Endometrium (tissue), 2 donors: ENCODE data around the gene SELENOP.
"Not testable (repeated sequence)": the region's sequence is repeated elsewhere in the genome, so short reads cannot be mapped to it uniquely, and the experiment has no call there.

Experiments
- FAIRE-seq: peaks from 2 replicates; lab custom pipeline; 2012; peaks lifted over from hg19 to GRCh38; lab: Jason Lieb, UNC
- donor health status: control.
- donor health status: control.

The SELENOP gene

DNA sequence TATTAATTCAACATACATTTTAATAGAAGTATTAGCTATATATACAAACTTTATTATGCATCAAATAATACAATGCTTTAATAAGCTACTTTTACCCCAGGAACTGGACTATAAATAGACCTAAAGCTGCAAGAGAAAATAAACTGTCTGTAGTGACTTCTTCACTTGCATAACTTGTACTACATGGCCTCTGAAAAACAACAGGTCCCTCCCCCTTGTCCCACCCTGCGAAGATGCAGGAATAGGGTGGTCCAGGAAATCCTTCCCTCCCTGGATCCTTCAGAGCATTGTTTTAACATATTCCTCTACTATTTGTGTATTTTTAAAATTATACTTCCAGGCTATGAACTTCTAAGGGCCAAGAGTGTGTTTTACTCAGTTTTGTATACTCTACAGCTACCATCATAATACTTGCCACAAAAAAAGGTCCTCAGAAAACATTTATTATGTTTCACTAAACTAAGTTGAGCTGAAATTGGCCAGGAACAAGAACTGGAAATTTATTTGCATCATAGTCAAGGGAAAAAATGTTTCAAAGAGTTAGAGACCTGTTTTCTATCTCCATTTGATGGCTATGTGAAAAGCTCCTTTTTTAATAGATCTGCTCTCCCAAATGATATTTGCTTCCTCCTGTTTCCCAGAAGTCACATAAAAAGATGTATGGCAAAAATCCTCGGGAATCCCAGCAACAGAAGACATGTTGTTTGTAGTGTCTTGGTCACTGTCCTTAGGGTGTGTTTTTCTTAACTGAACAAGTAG lies 15.2 kb upstream of the SELENOP start:
- no peak for FAIRE-seq

GRCh38 chr5:42825422-42826148 lies 13.9 kb upstream of the SELENOP start:
- FAIRE-seq, result no peak

DNA sequence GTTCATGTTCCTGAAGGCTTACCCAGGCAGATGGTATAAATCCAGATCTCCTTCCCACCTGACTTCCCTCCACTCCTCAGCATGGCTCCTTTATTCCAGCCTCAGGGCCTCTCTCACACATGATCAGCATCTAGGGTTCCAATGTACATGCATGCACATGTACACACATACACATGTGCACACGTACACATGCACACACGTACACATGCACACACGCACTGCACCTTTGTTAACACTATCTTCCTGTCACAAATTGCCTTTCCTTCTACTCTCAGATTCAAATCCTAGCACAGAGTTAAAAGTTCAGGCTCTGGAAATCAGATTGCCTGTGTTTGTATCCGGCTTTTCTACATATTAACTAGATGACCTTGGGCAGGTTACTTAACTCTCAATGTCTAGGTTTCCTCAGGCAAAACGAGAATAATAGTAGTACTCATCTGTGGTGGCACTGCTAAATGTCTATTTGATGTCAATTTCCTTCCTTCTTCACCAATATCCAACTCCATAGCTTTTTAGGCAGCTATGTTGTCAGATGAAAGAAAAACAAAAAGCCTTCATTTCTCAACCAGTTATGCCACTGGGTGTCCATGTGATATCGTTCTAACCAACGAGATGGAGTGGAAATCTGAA lies 12.8 kb upstream of the SELENOP start:
- FAIRE-seq, result no peak

DNA sequence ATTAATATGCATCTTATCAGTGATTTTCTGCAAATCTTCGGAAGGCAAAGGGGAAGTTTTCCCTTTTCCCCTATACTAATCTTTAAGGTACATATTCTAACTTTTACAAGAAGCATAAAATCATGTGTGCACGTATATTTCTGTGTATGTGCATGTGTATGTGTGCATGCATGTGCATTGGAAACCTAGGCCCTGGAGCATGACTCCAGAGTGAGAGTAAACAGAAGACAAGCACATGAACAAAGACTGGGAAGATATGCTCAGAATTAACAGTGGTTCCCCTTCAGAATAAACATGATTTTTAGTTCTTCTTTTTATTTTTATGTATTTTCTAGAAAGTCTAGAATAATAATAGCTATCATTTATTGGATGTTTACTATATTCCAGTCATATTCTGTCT lies 10.9 kb upstream of the SELENOP start:
- FAIRE-seq, result no peak

DNA sequence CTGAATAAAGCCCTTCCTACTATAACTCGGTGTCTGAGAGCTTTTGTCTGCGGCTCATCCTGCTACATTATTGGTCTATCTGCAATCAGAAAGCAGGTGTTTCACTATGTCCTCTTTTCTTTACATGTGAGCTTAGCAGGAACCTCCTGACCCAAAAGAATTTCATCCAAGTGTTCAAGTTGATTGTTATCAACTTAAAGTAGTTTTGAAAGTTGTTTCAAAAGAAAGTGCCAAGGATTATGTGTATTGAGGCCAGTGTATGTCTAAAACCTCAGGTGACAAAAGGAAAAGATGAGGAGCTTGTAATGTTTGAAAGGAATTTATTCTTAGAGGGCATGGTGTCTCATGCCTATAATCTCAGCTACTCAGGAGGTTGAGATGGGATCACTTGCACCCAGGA lies 8.1 kb upstream of the SELENOP start:
- FAIRE-seq, result no peak

- FAIRE-seq, result not testable (repeated sequence)
Observed at GRCh38 chr5:42816546-42816945, 4.9 kb upstream of the SELENOP start.

GRCh38 chr5:42813533-42813932 lies 1.8 kb upstream of the SELENOP start:
- FAIRE-seq, result no peak

- FAIRE-seq, result no peak
Observed at GRCh38 chr5:42812620-42813019, 928 bp upstream of the SELENOP start.

DNA sequence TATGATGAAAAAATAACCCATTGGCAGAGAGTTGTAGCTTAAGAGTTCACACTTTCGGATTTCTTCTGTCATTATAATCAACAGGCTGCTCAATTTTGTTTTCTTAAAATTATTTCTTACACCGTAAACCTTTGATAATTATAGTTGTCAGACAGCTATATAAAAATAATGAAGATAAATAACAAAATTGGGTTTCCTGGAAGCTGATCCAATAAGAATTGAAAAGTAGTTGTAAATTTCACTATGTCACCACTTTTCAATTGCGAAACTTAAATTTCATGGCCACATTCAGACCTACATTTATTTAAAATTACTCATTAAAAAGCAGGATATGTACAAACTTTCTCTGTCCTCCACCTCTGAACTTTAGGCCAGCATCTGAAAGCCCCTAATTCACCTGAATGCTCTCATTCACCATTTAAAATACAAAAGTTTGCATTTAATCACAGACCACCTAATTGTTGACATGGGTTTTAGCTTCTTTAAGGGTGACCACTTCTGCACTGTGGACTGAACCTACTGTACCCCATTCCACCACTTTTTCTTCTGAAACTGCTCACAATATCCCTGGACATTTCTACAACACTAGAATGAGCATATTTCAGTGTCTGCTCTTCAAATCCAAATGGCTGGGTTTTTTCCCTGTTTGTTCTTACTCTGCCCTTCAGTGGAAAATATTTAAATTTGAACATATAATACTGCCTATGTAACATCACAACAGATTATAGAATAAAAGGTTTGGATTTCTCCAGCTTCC lies 680 bp downstream of the SELENOP start:
- FAIRE-seq, result peak; percentile 45

DNA sequence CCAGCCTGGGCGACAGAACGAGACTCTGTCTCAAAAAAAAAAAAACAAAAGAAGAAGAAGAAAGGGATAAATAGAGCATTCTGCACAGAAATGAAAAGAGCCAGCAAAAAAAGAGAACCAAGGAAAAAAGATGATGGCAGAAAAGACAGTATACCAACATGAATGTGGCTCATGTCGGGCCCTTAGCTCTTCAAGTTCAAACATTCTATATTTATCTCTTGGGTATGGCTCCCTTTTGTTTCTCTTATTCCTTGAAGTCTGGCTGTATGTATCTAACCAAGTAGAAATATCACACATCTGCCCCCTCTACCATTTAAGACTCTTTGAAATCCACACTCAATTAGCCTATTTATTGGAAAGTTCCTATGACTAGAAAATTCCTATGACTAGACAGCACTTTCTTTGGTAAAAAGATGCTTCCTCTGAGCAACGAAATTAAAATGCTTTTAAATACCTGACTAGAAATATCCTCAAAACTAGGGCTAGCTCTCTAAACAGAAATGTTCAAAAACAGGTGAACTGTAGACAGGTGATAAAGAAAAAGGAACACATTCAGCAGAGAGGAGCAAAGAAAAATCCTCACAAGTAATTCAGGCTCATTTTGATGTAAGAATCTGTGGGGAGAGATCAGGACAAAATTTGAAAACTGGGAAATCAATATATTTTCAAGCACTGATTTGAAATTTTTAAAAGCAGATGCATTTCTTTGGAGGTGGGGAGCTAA lies 2.6 kb downstream of the SELENOP start:
- no peak for FAIRE-seq

DNA sequence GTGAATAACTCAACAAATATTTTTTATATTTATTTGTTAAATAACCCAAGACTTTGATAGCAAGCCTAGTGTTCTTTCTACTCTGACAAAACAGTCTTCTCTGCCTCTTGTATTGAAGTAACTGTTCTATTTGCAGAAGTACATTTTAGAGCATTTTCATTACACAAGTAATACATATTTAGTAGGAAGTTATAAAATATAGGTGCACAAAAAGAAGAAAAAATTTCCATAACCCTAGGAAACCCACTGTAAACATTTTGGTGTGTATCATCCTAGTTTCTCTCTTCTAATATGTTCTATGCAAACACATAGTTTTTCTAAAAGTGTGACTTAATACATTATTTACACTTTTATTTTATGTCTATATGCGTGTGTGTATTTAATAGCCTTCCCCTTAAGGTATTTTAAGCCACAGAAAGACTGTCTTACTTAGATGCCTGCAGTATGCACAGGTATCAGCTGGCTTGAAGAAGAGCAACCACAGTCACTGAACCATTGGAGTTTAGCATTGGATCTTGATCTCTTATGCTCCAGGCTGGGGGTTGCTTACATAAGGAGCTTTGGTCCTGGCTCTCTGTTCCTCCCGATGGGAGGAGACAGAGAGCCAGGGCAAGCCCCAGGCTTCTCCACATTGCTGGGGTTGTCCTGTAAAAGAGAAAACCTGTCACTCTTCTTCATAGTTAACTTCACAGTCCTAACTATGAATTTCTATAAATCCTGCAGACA lies 3.8 kb downstream of the SELENOP start:
- no peak for FAIRE-seq

DNA sequence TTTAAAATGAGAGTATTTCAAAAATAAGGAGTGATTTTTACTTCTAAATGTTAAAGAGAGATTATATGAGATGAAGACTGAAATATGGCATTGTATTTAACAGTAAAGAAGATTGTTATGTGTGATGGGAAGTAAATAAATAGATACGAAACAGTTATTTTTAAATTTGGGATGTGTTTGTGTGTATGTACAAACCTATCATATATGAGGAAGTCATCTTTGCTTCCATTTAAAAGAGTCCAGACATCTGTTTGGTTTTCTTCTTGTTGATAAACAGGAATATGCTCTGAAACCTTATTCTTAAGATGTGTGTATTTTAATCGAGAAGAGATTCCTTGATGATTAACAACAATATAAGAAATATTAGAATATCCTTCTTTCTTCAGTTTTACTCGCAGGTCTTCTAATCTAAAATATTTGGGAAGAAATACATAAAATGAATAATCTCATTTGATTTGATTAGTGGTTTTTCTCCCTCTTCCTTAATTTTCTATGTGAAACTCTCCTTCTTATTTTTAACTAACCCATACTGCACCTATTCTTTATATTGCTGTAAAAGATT lies 4.9 kb downstream of the SELENOP start:
- no peak for FAIRE-seq

- FAIRE-seq, result no peak
Observed at GRCh38 chr5:42806004-42806700, 5.5 kb downstream of the SELENOP start.

GRCh38 chr5:42804717-42805339 lies 6.9 kb downstream of the SELENOP start:
- no peak for FAIRE-seq

- no peak for FAIRE-seq
Observed at GRCh38 chr5:42801516-42802166, 10.1 kb downstream of the SELENOP start.

DNA sequence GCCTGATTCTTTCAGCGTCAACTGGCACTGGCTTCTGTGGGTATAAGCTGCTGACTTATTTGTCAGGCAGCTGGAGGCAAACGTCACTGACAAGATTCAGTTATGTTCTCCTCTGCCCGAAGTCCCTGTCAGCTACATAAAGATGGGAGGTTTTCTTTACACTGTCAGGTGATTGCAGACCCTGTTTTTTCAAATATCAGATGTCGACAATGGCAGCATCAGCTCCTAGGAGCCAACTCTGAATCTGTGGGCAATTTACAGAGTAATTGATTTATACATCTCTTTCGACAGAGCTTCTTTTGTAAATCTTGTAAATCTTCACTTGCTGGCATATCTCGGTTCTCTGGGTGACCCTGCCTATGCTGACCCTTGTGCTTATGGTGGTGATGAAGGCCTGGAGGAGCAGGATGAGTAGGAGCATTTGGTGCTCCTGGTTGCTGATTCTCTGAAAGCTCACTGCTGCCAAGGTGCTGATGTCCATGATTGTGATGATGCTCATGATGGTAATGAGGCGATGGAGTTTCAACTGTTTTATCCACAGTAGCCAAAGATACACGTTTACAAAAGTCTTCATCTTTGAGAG lies 10.9 kb downstream of the SELENOP start:
- FAIRE-seq, result no peak

DNA sequence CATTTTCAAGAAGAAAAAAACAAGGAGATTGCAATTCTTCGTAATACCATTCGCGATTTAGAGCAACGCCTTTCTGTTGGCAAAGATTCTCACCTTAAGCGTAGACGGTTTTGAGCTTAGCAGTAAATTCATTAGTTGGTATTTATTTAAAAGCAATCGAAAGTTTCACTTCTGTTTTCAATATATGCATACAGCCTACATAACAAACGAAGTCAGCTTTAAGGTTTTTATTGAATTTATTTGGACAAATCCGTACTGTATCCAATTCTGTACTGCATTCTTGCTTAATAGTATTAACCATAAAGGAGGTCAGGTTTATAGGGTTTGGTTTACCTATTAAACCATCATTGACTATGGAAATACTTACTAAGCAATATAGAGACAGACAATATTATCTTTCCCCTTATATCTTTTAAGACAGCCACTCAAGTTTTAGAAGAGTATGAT lies 12.0 kb downstream of the SELENOP start:
- no peak for FAIRE-seq

GRCh38 chr5:42799241-42799608 lies 12.5 kb downstream of the SELENOP start:
- no peak for FAIRE-seq
